ENCODE data around the gene HOPX.
"Not testable (repeated sequence)": the region's sequence is repeated elsewhere in the genome, so short reads cannot be mapped to it uniquely, and the experiment has no call there.

The HOPX gene

GRCh38 chr4:56637791-56638190, 43.3 kb downstream of the HOPX start:
- H3K4me3 ChIP-seq (ENCODE audit: low read depth, low read length), result no peak overlapping the region
- in situ Hi-C loops (cut with HindIII; ENCODE audit: low sequenced_read_pairs), result no loop called here
- no peak for DNase-seq (ENCODE audit: low read depth, low spot score)
- no peak for TF ChIP-seq CTCF (IDR thresholded peaks at IDR 0.05; ENCODE audit: low read depth, low read length)

GRCh38 chr4:56637154-56637553, 43.9 kb downstream of the HOPX start:
- H3K4me3 ChIP-seq (ENCODE audit: low read depth, low read length), result no peak overlapping the region
- no peak for DNase-seq (ENCODE audit: low read depth, low spot score)
- TF ChIP-seq CTCF (IDR thresholded peaks at IDR 0.05; ENCODE audit: low read depth, low read length), result no peak
- in situ Hi-C loops (cut with HindIII; ENCODE audit: low sequenced_read_pairs), result no loop called here

GRCh38 chr4:56634954-56635353, 46.1 kb downstream of the HOPX start:
- DNase-seq (ENCODE audit: low read depth, low spot score); in situ Hi-C loops (cut with HindIII; ENCODE audit: low sequenced_read_pairs); H3K4me3 ChIP-seq (ENCODE audit: low read depth, low read length): not testable (repeated sequence)

GRCh38 chr4:56633486-56633885, 47.6 kb downstream of the HOPX start:
- H3K4me3 ChIP-seq (ENCODE audit: low read depth, low read length), result no peak overlapping the region
- TF ChIP-seq CTCF (IDR thresholded peaks at IDR 0.05; ENCODE audit: low read depth, low read length), result no peak
- in situ Hi-C loops (cut with HindIII; ENCODE audit: low sequenced_read_pairs), result no loop called here
- DNase-seq (ENCODE audit: low read depth, low spot score), result no peak

- TF ChIP-seq CTCF (IDR thresholded peaks at IDR 0.05; ENCODE audit: low read depth, low read length), result no peak
- peak; percentile 79 for DNase-seq (ENCODE audit: low read depth, low spot score)
- in situ Hi-C loops (cut with HindIII; ENCODE audit: low sequenced_read_pairs), result no loop called here
- no peak overlapping the region for H3K4me3 ChIP-seq (ENCODE audit: low read depth, low read length)
Observed at GRCh38 chr4:56630876-56631666, 50.0 kb downstream of the HOPX start.

GRCh38 chr4:56628592-56628991, 52.5 kb downstream of the HOPX start:
- in situ Hi-C loops (cut with HindIII; ENCODE audit: low sequenced_read_pairs), result no loop called here
- no peak overlapping the region for H3K4me3 ChIP-seq (ENCODE audit: low read depth, low read length)
- no peak for TF ChIP-seq CTCF (IDR thresholded peaks at IDR 0.05; ENCODE audit: low read depth, low read length)
- no peak for DNase-seq (ENCODE audit: low read depth, low spot score)

GRCh38 chr4:56627985-56628384, 53.1 kb downstream of the HOPX start:
- in situ Hi-C loops (cut with HindIII; ENCODE audit: low sequenced_read_pairs), result no loop called here
- no peak overlapping the region for H3K4me3 ChIP-seq (ENCODE audit: low read depth, low read length)
- DNase-seq (ENCODE audit: low read depth, low spot score), result no peak
- TF ChIP-seq CTCF (IDR thresholded peaks at IDR 0.05; ENCODE audit: low read depth, low read length), result no peak
